ENCODE results near the gene TTF2. TPM values are rescaled to one million over a fixed set of nuclear protein-coding genes. Genes with fewer than 3 reads are reported as not detected.

Gene TTF2
- total and polyA plus RNA-seq, 2 of the 8 experiments (the other 6 are each of a cell fraction or from before 2014, with no cell fraction given): 16.9 to 89.6 TPM

- Histone ChIP-seq H3K56ac (replicated peaks; ENCODE audit: insufficient read length, low read depth, low read length) (no peak overlapping the region), H3K23ac (ENCODE audit: insufficient read length) (no peak overlapping the region), H2AFZ (ENCODE audit: low read length) (no peak overlapping the region), H3K79me1 (ENCODE audit: low read depth, low read length) (no peaks in the 10 kb centered on the region), H2AK5ac (ENCODE audit: low read depth, low read length) (no peak overlapping the region), H3K4ac (replicated peaks; ENCODE audit: insufficient read length, low read depth, low read length) (no peak overlapping the region), H2BK12ac (ENCODE audit: low read depth, low read length) (no peak overlapping the region), H3K9me3 (ENCODE audit: insufficient read depth in 2 of 2, low read depth in 1 of 2, low read length in 1 of 2) (no peaks in the 10 kb centered on the region), H3K79me2 (ENCODE audit: control insufficient read depth in 1 of 2, insufficient read depth in 2 of 2, low read length in 2 of 2) (no peaks in the 10 kb centered on the region), H3K23me2 (ENCODE audit: low read depth, low read length) (no peaks in the 10 kb centered on the region), H3K27ac (ENCODE audit: low read depth, low read length) (no peak overlapping the region), H3K9ac (replicated peaks in 1 of 4; ENCODE audit: extremely low read depth in 1 of 4, low read depth in 3 of 4, low read length in 3 of 4) (no peak overlapping the region), H3K18ac (ENCODE audit: extremely low read depth, low read length) (no peak overlapping the region), H2BK20ac (ENCODE audit: low read length) (no peak overlapping the region), H2BK15ac (ENCODE audit: low read length) (no peak overlapping the region), H4K91ac (replicated peaks; ENCODE audit: insufficient read length, low read length) (no peak overlapping the region), H4K20me1 (replicated peaks in 1 of 2; ENCODE audit: control insufficient read depth in 1 of 2, insufficient read depth in 2 of 2, low read length in 2 of 2) (no peaks in the 10 kb centered on the region), H3K4me1 (replicated peaks in 1 of 4; ENCODE audit: control insufficient read depth in 3 of 4, insufficient read depth in 4 of 4, low read length in 3 of 4) (no peaks in the 10 kb centered on the region), H3K14ac (ENCODE audit: insufficient read length) (no peak overlapping the region), H3K4me3 (ENCODE audit: extremely low read depth in 1 of 4, insufficient read depth in 2 of 4, low read depth in 3 of 4, low read length in 4 of 4) (no peak overlapping the region), H3K36me3 (ENCODE audit: control insufficient read depth in 2 of 4, insufficient read depth in 4 of 4, low read length in 3 of 4) (no peaks in the 10 kb centered on the region), H4K8ac (ENCODE audit: extremely low read depth, insufficient read depth, low read length) (no peak overlapping the region), H2BK120ac (replicated peaks; ENCODE audit: low read depth, low read length) (no peak overlapping the region), H4K5ac (ENCODE audit: insufficient read length, low read depth, low read length) (no peak overlapping the region), H3K4me2 (ENCODE audit: insufficient read depth in 1 of 2, low read depth in 2 of 2, low read length in 2 of 2) (no peak overlapping the region), H3K27me3 (replicated peaks in 1 of 4; ENCODE audit: control insufficient read depth in 3 of 4, extremely low read depth in 1 of 4, insufficient read depth in 3 of 4, low read length in 3 of 4) (peaks cover 0 to 1% (median 0%) of the 10 kb centered on the region in 4 experiments; a peak in 1 of 7 replicates), H2BK5ac (ENCODE audit: low read depth, low read length) (no peak overlapping the region)
- FAIRE-seq (no peak), DNase-seq (ENCODE audit: low read depth in 1 of 2, low spot score in 2 of 2) (no peak)
- WGBS, 2 experiments (ENCODE audit: extremely low coverage in 1 of 2, insufficient coverage in 1 of 2, insufficient read length in 1 of 2, insufficient replicate concordance in 2 of 2, low coverage in 1 of 2, low lambda C conversion rate in 2 of 2, missing lambda C conversion rate in 1 of 2): 87% methylated on average over 1 of the region's 1 CpG; no CpG with 5 or more reads in 1 of the 2 experiments
- ChIA-PET POLR2A (ENCODE audit: partially characterized antibody) (interaction anchor here (0.9 kb wide), 1 partner anchor 16 kb away, joined by 3 read pairs; the partner anchor contains the start of gene TTF2), CTCF (ENCODE audit: partially characterized antibody) (interaction anchor here (0.9 to 1.9 kb wide), 5 partner anchors 14 to 306 kb away, joined by 3 to 5 read pairs (median 4); no protein-coding TSS in a partner anchor)
- TF ChIP-seq JUN (IDR thresholded peaks at IDR 0.05; ENCODE audit: low read depth, low read length) (no peak), KDM1A (IDR thresholded peaks at IDR 0.05; ENCODE audit: borderline replicate concordance, low read length) (no peak)
Measured at GRCh38 chr1:117044217-117044616, 15.9 kb upstream of the TTF2 start.
